GM19025 (cell line): ENCODE data around the gene BCORL1.

Experiments
- ATAC-seq: cut with Tn5 transposase; IDR thresholded peaks from one replicate; pipeline ENCODE4 v1.9.1; 2021; ENCODE audit warnings: mild to moderate bottlenecking, low read depth, moderate library complexity; ENCODE audit not compliant: unreplicated experiment

BCORL1 gene

GRCh38 chrX:129982300-129983251 is at the start of gene BCORL1:
TSS of gene BCORL1 (plus strand) at chrX:129982635. CDS start at chrX:130005232, 22,597 bp downstream.
- peak; percentile 88 for ATAC-seq

- ATAC-seq, result no peak
Observed at GRCh38 chrX:129932821-129933321, 49.6 kb upstream of the BCORL1 start.

GRCh38 chrX:129933700-129934099 is 48.7 kb upstream of the BCORL1 start:
- ATAC-seq, result no peak

GRCh38 chrX:129934461-129934860 is 48.0 kb upstream of the BCORL1 start:
- no peak for ATAC-seq

- no peak for ATAC-seq
Observed at GRCh38 chrX:129934952-129935351, 47.5 kb upstream of the BCORL1 start.

GRCh38 chrX:129938081-129938480 is 44.4 kb upstream of the BCORL1 start:
- ATAC-seq, result no peak

- ATAC-seq, result no peak
Observed at GRCh38 chrX:129939986-129940385, 42.4 kb upstream of the BCORL1 start.

GRCh38 chrX:129940721-129941120 is 41.7 kb upstream of the BCORL1 start:
- ATAC-seq, result no peak

GRCh38 chrX:129945131-129945530 is 37.3 kb upstream of the BCORL1 start:
- ATAC-seq, result no peak

- no peak for ATAC-seq
Observed at GRCh38 chrX:129953334-129953648, 29.1 kb upstream of the BCORL1 start.

GRCh38 chrX:129953881-129954280 is 28.6 kb upstream of the BCORL1 start:
- ATAC-seq, result no peak

GRCh38 chrX:129954804-129955203 is 27.6 kb upstream of the BCORL1 start:
- ATAC-seq, result no peak

GRCh38 chrX:129955682-129956081 is 26.8 kb upstream of the BCORL1 start:
- ATAC-seq, result no peak

GRCh38 chrX:129956145-129956544 is 26.3 kb upstream of the BCORL1 start:
- ATAC-seq, result no peak

GRCh38 chrX:129956765-129957164 is 25.7 kb upstream of the BCORL1 start:
- ATAC-seq, result no peak

GRCh38 chrX:129957241-129958082 is 25.0 kb upstream of the BCORL1 start:
- peak; percentile 73 for ATAC-seq

- no peak for ATAC-seq
Observed at GRCh38 chrX:129958083-129958465, 24.4 kb upstream of the BCORL1 start.

GRCh38 chrX:129958814-129959492 is 23.5 kb upstream of the BCORL1 start:
- no peak for ATAC-seq

GRCh38 chrX:129959493-129959832 is 23.0 kb upstream of the BCORL1 start:
- no peak for ATAC-seq

GRCh38 chrX:129961180-129962083 is 21.0 kb upstream of the BCORL1 start:
- peak; percentile 81 for ATAC-seq
